GM19455 (cell line): ENCODE results near the gene SLC25A51.

Experiments
- ATAC-seq: cut with Tn5 transposase; IDR thresholded peaks from one replicate; pipeline ENCODE4 v1.9.1; 2021; ENCODE audit not compliant: unreplicated experiment

The SLC25A51 gene

GRCh38 chr9:37840560-37841194, 63.2 kb downstream of the SLC25A51 start:
- ATAC-seq, result no peak

GRCh38 chr9:37839496-37840461, 64.1 kb downstream of the SLC25A51 start:
- ATAC-seq, result no peak
